Ishikawa (cell line): ENCODE data around the gene HOXB7.
A peak's percentile ranks its signal among the peaks of the same experiment; 100 is the strongest.

Source experiments
- CEBPB ChIP-seq: IDR thresholded peaks from 2 replicates; pipeline ENCODE4 v1.6.1; 2012
- CREB1 ChIP-seq: IDR thresholded peaks from 2 replicates; pipeline ENCODE4 v1.6.1; 2012; ENCODE audit warnings: low read depth
- EGR1 ChIP-seq: IDR thresholded peaks from 2 replicates; pipeline ENCODE4 v1.6.1; 2012
- EP300 ChIP-seq: IDR thresholded peaks from 2 replicates; pipeline ENCODE4 v1.6.1; 2012; ENCODE audit warnings: borderline replicate concordance
- FOXM1 ChIP-seq: IDR thresholded peaks from 2 replicates; pipeline ENCODE4 v1.6.1; 2012; ENCODE audit warnings: low read depth, borderline replicate concordance
- MAX ChIP-seq: IDR thresholded peaks from 2 replicates; pipeline ENCODE4 v1.6.1; 2012
- NFIC ChIP-seq: IDR thresholded peaks from 2 replicates; pipeline ENCODE4 v1.6.1; 2012
- RAD21 ChIP-seq: IDR thresholded peaks from 2 replicates; pipeline ENCODE4 v1.6.1; 2012; ENCODE audit warnings: low read depth
- REST ChIP-seq: IDR thresholded peaks from 2 replicates; pipeline ENCODE4 v1.6.1; 2012; ENCODE audit warnings: low read depth, mild to moderate bottlenecking
- TAF1 ChIP-seq: IDR thresholded peaks from 2 replicates; pipeline ENCODE4 v1.6.1; 2012; ENCODE audit warnings: low read depth, mild to moderate bottlenecking
- TCF12 ChIP-seq: IDR thresholded peaks from 2 replicates; pipeline ENCODE4 v1.6.1; 2012; ENCODE audit warnings: low read depth
- TEAD4 ChIP-seq: IDR thresholded peaks from 2 replicates; pipeline ENCODE4 v1.6.1; 2012
- USF1 ChIP-seq: IDR thresholded peaks from 2 replicates; pipeline ENCODE4 v1.6.1; 2012
- YY1 ChIP-seq: IDR thresholded peaks from 2 replicates; pipeline ENCODE4 v1.6.1; 2012; ENCODE audit warnings: low read depth
- ZBTB7A ChIP-seq: IDR thresholded peaks from 2 replicates; pipeline ENCODE4 v1.6.1; 2012; ENCODE audit warnings: low read depth

HOXB7 gene

GRCh38 chr17:48611681-48612455 is 1.1 kb upstream of the HOXB7 start:
- TF ChIP-seq EP300, result peak; percentile 42; the same call in 1 of the 2 replicates
- TF ChIP-seq EGR1, result no peak
- TF ChIP-seq ZBTB7A, result peak; percentile 56; the same call in 1 of the 2 replicates
- no peak; the same call in 1 of the 2 replicates for TF ChIP-seq TAF1
- no peak for TF ChIP-seq MAX
- TF ChIP-seq TEAD4, result no peak
- no peak for TF ChIP-seq NFIC
- no peak for TF ChIP-seq CEBPB
- TF ChIP-seq YY1, result no peak
- TF ChIP-seq REST, result no peak
- 0 out of 2 replicates have a peak, but pooled peaks have one; percentile 22 for TF ChIP-seq TCF12
- TF ChIP-seq CREB1, result no peak

- TF ChIP-seq TCF12 (no peak), TAF1 (no peak), RAD21 (no peak), FOXM1 (no peak), USF1 (no peak), REST (no peak), CREB1 (no peak), ZBTB7A (no peak), NFIC (no peak), TEAD4 (no peak), EP300 (no peak), YY1 (no peak), EGR1 (no peak), MAX (no peak), CEBPB (no peak)
Measured at GRCh38 chr17:48611213-48611612, 396 bp upstream of the HOXB7 start.

GRCh38 chr17:48609759-48610281 is 997 bp downstream of the HOXB7 start:
- no peak for TF ChIP-seq MAX
- no peak for TF ChIP-seq REST
- TF ChIP-seq RAD21, result no peak
- no peak for TF ChIP-seq NFIC
- no peak for TF ChIP-seq EGR1
- TF ChIP-seq USF1, result no peak
- no peak for TF ChIP-seq TEAD4
- no peak for TF ChIP-seq FOXM1
- no peak for TF ChIP-seq TAF1
- TF ChIP-seq EP300, result no peak
- TF ChIP-seq YY1, result no peak
- TF ChIP-seq TCF12, result no peak
- TF ChIP-seq ZBTB7A, result no peak
- no peak for TF ChIP-seq CREB1
- no peak for TF ChIP-seq CEBPB

GRCh38 chr17:48609033-48609432 is 1.8 kb downstream of the HOXB7 start:
- TF ChIP-seq YY1, result no peak
